OCI-LY1 (cell line): ENCODE results near the gene SDK1.
"Not testable (repeated sequence)": the region's sequence is repeated elsewhere in the genome, so short reads cannot be mapped to it uniquely, and the experiment has no call there.

ENCODE experiments used
- H2AFZ ChIP-seq: fragments of 200-600 bp; sonication (generic), shearing (Covaris generic); 2 replicates; pipeline ENCODE4 v1.6.0; 2014; ENCODE audit warnings: antibody characterized with exemption, mild to moderate bottlenecking, low read length
- H3F3A ChIP-seq: fragments of 200-600 bp; sonication (generic), shearing (Covaris generic); 2 replicates; pipeline ENCODE4 v1.6.0; 2014; ENCODE audit warnings: mild to moderate bottlenecking, antibody characterized with exemption, low read length, moderate library complexity; ENCODE audit not compliant: insufficient read depth
- H3K27ac ChIP-seq: fragments of 200-600 bp; sonication (generic); 2 replicates; pipeline ENCODE4 v1.5.1; 2014; ENCODE audit warnings: low read length, mixed run types, mild to moderate bottlenecking, low read depth; ENCODE audit not compliant: poor library complexity, severe bottlenecking
- H3K27me3 ChIP-seq: fragments of 200-600 bp; sonication (generic); 2 replicates; pipeline ENCODE4 v1.6.0; 2014; ENCODE audit warnings: antibody characterized with exemption, mild to moderate bottlenecking, low read length, moderate library complexity; ENCODE audit not compliant: insufficient read depth
- H3K36me3 ChIP-seq: fragments of 200-600 bp; sonication (generic); 2 replicates; pipeline ENCODE4 v1.6.1; 2014; ENCODE audit warnings: mild to moderate bottlenecking, antibody characterized with exemption, low read length, moderate library complexity, mixed read lengths; ENCODE audit not compliant: insufficient read depth
- H3K4me1 ChIP-seq: fragments of 200-600 bp; sonication (generic); 2 replicates; pipeline ENCODE4 v1.5.1; 2014; ENCODE audit warnings: mild to moderate bottlenecking, low read length, moderate library complexity; ENCODE audit not compliant: insufficient read depth, severe bottlenecking
- H3K4me2 ChIP-seq: fragments of 200-600 bp; sonication (generic), shearing (Covaris generic); 2 replicates; pipeline ENCODE4 v1.6.1; 2014; ENCODE audit warnings: low read length
- H3K4me3 ChIP-seq: fragments of 200-600 bp; sonication (generic); 2 replicates; pipeline ENCODE4 v1.5.1; 2014; ENCODE audit warnings: low read length, low read depth, mild to moderate bottlenecking, mixed read lengths; ENCODE audit not compliant: poor library complexity, severe bottlenecking
- H3K79me2 ChIP-seq: fragments of 200-600 bp; shearing (Covaris generic); 2 replicates; pipeline ENCODE4 v1.6.1; 2016; ENCODE audit warnings: mixed run types, low read length, mixed read lengths; ENCODE audit not compliant: insufficient read depth
- H3K9ac ChIP-seq: fragments of 200-600 bp; sonication (generic), shearing (Covaris generic); 2 replicates; pipeline ENCODE4 v1.6.1; 2014; ENCODE audit warnings: mild to moderate bottlenecking, low read length, mixed read lengths
- H3K9me2 ChIP-seq: fragments of 200-600 bp; sonication (generic), shearing (Covaris generic); 2 replicates; pipeline ENCODE4 v1.6.1; 2014; ENCODE audit warnings: low read depth, mild to moderate bottlenecking, low read length, mixed read lengths
- H3K9me3 ChIP-seq: fragments of 200-600 bp; shearing (Covaris generic); 2 replicates; pipeline ENCODE4 v1.6.1; 2014; ENCODE audit warnings: low read length, mixed read lengths
- H4K20me1 ChIP-seq: fragments of 200-600 bp; sonication (generic), shearing (Covaris generic); 2 replicates; pipeline ENCODE4 v1.6.0; 2016; ENCODE audit warnings: mild to moderate bottlenecking, low read length; ENCODE audit not compliant: insufficient read depth
- EZH2 ChIP-seq: fragments of 200-600 bp; sonication (generic), shearing (Covaris generic); IDR thresholded peaks from 2 replicates; pipeline ENCODE4 v1.8.0; 2017; ENCODE audit warnings: borderline replicate concordance, mixed run types, mild to moderate bottlenecking, antibody characterized with exemption, low read length, moderate library complexity, mixed read lengths
- TF ChIP-seq, protein P1 (sequence below): fragments of 200-600 bp; sonication (generic), shearing (Covaris generic); IDR thresholded peaks from 2 replicates; pipeline ENCODE4 v1.5.1; 2017; ENCODE audit warnings: mild to moderate bottlenecking, antibody characterized with exemption, low read length, moderate library complexity, mixed read lengths

SDK1 gene

DNA sequence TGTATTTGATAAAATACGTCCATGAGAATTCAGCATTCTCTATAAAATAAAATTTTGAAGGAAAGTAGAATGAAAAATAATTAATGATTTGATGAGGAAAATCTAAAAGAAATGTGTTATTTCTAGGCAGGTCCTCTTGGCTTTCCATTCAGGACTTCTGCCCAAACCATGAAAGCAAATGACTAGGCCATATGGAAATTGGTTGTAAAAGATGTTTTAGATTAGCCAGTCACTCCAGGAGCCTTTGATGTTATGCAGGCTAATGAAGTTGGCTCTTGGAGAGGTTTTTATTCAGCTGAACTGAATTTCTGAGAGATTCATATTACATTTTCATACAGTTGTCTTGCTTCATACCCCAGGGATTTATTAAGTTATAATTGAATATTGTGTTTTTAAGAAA is 452.8 kb downstream of the SDK1 start:
- no peak overlapping the region for H3K9ac ChIP-seq
- no peak overlapping the region for H3K27ac ChIP-seq
- H3K27me3 ChIP-seq: no peaks in the 10 kb centered on the region
- no peaks in the 10 kb centered on the region for H3F3A ChIP-seq
- H3K9me2 ChIP-seq: no peaks in the 10 kb centered on the region
- H3K4me3 ChIP-seq: no peak overlapping the region
- H3K4me2 ChIP-seq: no peak overlapping the region
- no peaks in the 10 kb centered on the region for H3K9me3 ChIP-seq
- H3K4me1 ChIP-seq: peaks cover 16% of the 10 kb centered on the region
- TF ChIP-seq EZH2: no peak
- TF ChIP-seq, protein P1, sequence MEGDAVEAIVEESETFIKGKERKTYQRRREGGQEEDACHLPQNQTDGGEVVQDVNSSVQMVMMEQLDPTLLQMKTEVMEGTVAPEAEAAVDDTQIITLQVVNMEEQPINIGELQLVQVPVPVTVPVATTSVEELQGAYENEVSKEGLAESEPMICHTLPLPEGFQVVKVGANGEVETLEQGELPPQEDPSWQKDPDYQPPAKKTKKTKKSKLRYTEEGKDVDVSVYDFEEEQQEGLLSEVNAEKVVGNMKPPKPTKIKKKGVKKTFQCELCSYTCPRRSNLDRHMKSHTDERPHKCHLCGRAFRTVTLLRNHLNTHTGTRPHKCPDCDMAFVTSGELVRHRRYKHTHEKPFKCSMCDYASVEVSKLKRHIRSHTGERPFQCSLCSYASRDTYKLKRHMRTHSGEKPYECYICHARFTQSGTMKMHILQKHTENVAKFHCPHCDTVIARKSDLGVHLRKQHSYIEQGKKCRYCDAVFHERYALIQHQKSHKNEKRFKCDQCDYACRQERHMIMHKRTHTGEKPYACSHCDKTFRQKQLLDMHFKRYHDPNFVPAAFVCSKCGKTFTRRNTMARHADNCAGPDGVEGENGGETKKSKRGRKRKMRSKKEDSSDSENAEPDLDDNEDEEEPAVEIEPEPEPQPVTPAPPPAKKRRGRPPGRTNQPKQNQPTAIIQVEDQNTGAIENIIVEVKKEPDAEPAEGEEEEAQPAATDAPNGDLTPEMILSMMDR: no peak
- no peaks in the 10 kb centered on the region for H4K20me1 ChIP-seq
- H3K36me3 ChIP-seq: no peaks in the 10 kb centered on the region
- H2AFZ ChIP-seq: no peak overlapping the region
- no peaks in the 10 kb centered on the region for H3K79me2 ChIP-seq

DNA sequence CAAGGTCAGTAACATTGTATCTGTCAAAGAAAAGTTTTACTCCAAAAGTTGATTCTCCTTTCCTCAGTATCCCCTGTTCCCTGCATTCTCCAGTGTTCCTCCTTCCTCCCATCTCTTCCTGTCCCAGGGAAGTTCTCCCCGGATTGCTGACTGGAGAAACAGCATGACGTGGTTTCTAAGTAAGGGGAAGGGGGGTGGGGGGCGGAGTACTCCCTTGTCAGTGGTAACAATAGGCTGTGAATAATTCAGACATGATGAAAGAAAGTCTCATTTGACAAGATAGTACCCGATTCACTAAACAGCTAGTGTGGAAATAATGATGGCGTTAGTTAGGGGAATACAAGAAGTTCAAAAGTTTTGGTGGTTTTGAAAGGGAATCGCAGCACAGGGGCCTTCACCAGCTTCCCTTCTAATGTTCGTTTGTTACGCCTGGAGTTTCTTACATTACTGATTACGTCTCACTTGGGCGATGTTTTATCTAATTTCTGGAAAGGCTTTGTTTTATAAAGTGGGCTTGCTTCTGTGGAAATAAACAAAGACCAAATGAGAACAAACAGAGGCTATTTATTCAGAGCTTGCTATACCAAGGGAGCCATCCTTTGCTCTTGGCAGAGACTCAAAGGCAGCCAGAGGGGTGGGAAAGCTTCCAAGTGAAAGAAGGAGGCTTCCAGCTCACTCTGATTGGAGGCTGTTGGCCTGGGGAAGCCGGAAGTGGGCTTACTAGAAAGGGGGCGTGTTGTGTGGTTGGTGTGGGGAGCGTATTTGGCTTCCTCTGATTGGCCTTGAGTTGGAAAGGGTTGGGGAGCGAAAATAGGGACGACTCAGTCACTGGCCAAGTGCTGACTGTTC is 453.7 kb downstream of the SDK1 start:
- H3K36me3 ChIP-seq: no peaks in the 10 kb centered on the region
- no peaks in the 10 kb centered on the region for H3K9me2 ChIP-seq
- no peak overlapping the region for H3K4me3 ChIP-seq
- H3K79me2 ChIP-seq: no peaks in the 10 kb centered on the region
- H4K20me1 ChIP-seq: no peaks in the 10 kb centered on the region
- TF ChIP-seq EZH2: no peak
- TF ChIP-seq, protein P1: no peak
- H3K9me3 ChIP-seq: no peaks in the 10 kb centered on the region
- H3F3A ChIP-seq: no peaks in the 10 kb centered on the region
- H3K27me3 ChIP-seq: no peaks in the 10 kb centered on the region
- no peak overlapping the region for H3K4me2 ChIP-seq
- H3K9ac ChIP-seq: no peak overlapping the region
- no peak overlapping the region for H3K27ac ChIP-seq
- no peak overlapping the region for H2AFZ ChIP-seq
- peaks cover 16% of the 10 kb centered on the region for H3K4me1 ChIP-seq

DNA sequence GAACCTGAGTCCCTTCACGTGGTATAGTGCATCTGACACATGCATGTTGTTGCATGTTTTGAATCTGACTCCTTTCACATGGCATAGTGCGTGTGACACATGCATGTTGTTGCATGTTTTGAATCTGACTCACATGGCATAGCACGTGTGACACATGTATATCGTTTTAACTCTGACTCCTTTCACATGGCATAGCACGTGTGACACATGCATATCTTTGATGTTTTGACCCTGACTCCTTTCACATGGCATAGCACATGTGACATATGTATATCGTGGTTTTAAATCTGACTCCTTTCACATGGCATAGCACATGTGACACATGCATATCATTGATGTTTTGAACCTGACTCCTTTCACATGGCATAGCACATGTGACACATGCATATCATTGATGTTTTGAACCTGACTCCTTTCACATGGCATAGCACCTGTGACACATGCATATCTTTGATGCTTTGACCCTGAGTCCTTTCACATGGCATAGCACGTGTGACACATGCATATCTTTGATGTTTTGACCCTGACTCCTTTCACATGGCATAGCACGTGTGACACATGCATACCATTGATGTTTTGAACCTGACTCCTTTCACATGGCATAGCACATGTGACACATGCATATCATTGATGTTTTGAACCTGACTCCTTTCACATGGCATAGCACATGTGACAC is 454.9 kb downstream of the SDK1 start:
- not testable (repeated sequence) for H3K36me3 ChIP-seq, H3K9me3 ChIP-seq, H3K4me2 ChIP-seq, H3K27me3 ChIP-seq, H2AFZ ChIP-seq, H4K20me1 ChIP-seq, H3K9ac ChIP-seq, H3F3A ChIP-seq, H3K27ac ChIP-seq, H3K79me2 ChIP-seq, H3K4me3 ChIP-seq, H3K9me2 ChIP-seq
- H3K4me1 ChIP-seq: peaks cover 22% of the 10 kb centered on the region
